Activated T-helper 17 cell treated with anti-CD3 and anti-CD28 coated beads, Interleukin-2, amount 50 U/mL, for 72 hours (primary cell): Measurements from ENCODE around the gene NCOA3. TPM values are rescaled to one million over a fixed set of nuclear protein-coding genes. Genes with fewer than 3 reads are reported as not detected.
"Not testable (repeated sequence)": the region's sequence is repeated elsewhere in the genome, so short reads cannot be mapped to it uniquely, and the experiment has no call there.

Experiments used
- ATAC-seq: fragments of 150-1000 bp; cut with Tn5 transposase; replicated peaks from 2 replicates; pipeline ENCODE4 v1.10.0; 2021; ENCODE audit warnings: mild to moderate bottlenecking, moderate library complexity
- H3K27ac Mint-ChIP-seq: one replicate; pipeline ENCODE4 v1.8.0; 2022; ENCODE audit warnings: mixed read lengths
- H3K27me3 Mint-ChIP-seq: one replicate; pipeline ENCODE4 v1.8.0; 2022; ENCODE audit warnings: mixed read lengths
- H3K36me3 Mint-ChIP-seq: one replicate; pipeline ENCODE4 v1.8.0; 2022; ENCODE audit warnings: low read depth, mild to moderate bottlenecking, mixed read lengths
- H3K4me1 Mint-ChIP-seq: one replicate; pipeline ENCODE4 v1.8.0; 2022; ENCODE audit warnings: mixed read lengths
- H3K4me3 Mint-ChIP-seq: one replicate; pipeline ENCODE4 v1.8.0; 2022; ENCODE audit warnings: mild to moderate bottlenecking, mixed read lengths
- H3K9me3 Mint-ChIP-seq: one replicate; pipeline ENCODE4 v1.8.0; 2022; ENCODE audit warnings: mixed read lengths
- total RNA-seq, 2 donors: library from RNA; stranded (reverse); gene quantifications; one replicate each; pipeline ENCODE4 v1.2.3, GENCODE V29; 2022

Gene NCOA3
- total RNA-seq, 2 donors from 2014 or later, result 55.4 to 64.2 TPM

DNA sequence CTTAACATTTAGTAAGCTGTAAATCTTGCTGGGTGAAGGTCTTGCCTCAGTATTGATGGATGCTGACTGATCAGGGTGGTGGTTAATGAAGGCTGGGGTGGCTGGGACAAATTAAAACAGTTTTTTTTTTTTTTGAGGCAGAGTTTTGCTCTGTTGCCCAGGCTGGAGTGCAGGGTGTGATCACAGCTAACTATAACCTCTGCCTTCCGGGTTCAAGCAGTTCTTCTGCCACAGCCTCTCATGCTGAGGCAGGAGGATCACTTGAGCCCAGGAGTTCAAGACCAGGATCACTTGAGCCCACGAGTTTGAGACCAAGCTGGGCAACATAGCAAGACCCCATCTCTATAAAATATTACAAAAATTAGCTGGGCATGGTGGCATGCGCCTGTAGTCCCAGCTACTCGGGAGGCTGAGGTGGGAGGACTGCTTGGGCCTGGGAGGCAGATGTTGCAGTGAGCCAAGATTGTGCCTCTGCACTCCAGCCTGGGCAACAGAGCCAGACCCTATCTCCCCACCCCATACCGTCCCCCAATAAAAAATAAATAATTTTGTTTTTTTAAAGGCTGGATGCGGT lies 67.2 kb downstream of the NCOA3 start:
- Mint-ChIP-seq H3K36me3 (peaks cover 71% of the 10 kb centered on the region), H3K4me1 (peaks cover 37% of the 10 kb centered on the region), H3K27me3 (no peaks in the 10 kb centered on the region), H3K9me3 (peaks cover 4% of the 10 kb centered on the region), H3K27ac (no peak overlapping the region), H3K4me3 (no peak overlapping the region)
- no peak for ATAC-seq

DNA sequence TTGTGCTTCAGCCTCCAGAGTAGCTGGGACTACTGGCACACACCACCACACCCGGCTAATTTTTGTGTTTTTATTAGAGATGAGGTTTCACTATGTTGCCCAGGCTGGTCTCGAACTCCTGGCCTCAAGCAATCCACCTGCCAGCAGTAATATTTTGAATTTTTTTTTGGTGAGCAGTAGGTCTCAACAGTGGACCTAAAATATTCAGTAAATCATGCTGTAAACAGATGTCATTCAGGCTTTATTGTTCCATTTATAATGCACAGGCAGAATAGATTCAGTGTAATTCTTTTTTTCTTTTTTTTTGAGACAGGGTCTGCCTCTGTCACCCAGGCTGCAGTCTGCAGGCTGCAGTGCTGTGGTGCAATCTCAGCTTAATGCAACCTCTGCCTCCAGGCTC lies 69.7 kb downstream of the NCOA3 start:
- Mint-ChIP-seq H3K27me3 (no peaks in the 10 kb centered on the region), H3K36me3 (peaks cover 57% of the 10 kb centered on the region), H3K4me1 (peaks cover 41% of the 10 kb centered on the region), H3K9me3 (peaks cover 4% of the 10 kb centered on the region), H3K4me3 (no peak overlapping the region), H3K27ac (no peak overlapping the region)
- no peak for ATAC-seq

DNA sequence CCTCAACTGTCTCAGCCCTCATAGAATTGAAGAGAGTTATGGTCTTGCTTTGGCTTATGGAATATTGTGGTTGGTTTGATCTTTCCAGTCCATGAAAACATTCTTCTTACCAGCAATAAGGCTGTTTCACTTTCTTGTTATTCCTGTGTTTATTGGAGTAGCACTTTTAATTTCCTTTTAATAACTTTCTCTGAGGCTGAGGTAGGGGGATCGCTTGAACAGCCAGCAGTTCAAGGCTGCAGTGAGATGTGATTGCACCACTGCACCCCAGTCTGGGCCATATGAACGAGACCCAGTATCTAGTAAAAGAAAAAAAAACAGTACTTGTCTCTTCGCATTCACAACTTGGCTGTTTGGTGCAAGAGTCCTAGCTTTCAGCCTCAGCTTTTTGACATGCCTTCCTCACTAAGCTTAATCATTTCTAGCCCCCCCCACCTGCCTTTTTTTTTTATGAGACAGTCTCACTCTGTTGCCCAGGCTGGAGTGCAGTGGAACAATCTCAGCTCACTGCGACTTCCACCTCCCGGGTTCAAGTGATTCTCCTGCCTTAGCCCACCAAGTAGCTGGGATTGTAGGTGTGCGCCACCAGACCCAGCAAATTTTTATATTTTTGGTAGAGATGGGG lies 70.5 kb downstream of the NCOA3 start:
- peaks cover 44% of the 10 kb centered on the region for H3K4me1 Mint-ChIP-seq
- H3K4me3 Mint-ChIP-seq, result no peak overlapping the region
- peaks cover 56% of the 10 kb centered on the region for H3K36me3 Mint-ChIP-seq
- ATAC-seq, result no peak
- peak overlapping the region; percentile 24 for H3K27ac Mint-ChIP-seq
- H3K9me3 Mint-ChIP-seq, result peaks cover 4% of the 10 kb centered on the region
- H3K27me3 Mint-ChIP-seq, result no peaks in the 10 kb centered on the region

DNA sequence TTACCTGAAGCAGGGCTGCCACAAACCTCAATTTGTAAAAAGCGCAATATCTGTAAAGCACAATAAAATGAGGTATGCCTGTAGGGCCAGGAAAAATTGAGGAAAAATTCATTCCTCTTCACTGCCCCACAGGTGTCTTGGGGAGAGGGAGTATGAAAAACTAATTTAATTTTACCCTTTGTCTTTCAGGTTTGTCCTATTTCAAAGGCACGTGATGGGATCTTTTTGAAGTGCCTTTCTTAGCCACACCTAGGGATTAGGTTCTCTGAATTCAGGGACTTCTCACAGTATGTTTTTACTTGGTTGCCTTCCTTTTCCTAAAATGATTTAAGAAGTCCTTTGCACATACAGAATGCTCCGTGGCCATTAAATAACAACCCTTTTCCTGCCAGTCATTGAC lies 71.9 kb downstream of the NCOA3 start:
- peaks cover 47% of the 10 kb centered on the region for H3K4me1 Mint-ChIP-seq
- no peak for ATAC-seq
- no peaks in the 10 kb centered on the region for H3K27me3 Mint-ChIP-seq
- no peak overlapping the region for H3K27ac Mint-ChIP-seq
- H3K4me3 Mint-ChIP-seq, result no peak overlapping the region
- H3K9me3 Mint-ChIP-seq, result peaks cover 4% of the 10 kb centered on the region
- H3K36me3 Mint-ChIP-seq, result peaks cover 43% of the 10 kb centered on the region

DNA sequence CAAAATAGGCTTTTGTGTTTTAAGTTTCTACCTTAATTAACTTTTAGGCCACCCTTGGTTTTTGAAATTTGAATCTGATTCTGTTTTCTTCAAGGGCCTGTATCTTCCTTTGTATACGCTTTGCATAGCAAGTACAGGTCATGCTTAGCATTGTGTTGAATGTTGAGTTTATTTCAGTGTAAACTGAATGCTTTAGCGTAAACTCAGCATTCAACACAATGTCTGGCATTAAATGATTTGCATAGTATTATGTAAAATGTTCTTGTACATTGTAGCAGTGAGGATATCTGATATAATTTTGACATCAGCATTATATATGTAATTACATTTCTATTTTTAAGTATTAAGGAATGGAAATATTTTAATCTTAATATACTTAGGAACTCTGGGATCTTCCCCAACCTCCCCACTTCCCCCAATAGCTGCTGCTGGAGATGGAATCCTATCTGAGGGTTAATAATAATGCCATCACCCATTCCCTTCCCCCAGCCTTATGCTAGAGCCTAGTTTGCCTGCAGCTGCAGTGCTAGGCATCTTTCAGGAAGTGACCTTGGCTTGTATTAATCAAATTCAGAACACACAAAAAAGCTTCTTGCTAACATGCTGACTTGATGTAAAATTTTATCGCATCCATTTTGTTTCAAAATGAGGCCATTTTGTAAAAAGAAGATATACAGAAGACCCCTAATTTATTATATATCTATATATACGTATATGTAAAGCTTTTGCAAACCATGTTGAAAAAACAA lies 73.1 kb downstream of the NCOA3 start:
- peaks cover 4% of the 10 kb centered on the region for H3K9me3 Mint-ChIP-seq
- H3K36me3 Mint-ChIP-seq, result peaks cover 41% of the 10 kb centered on the region
- H3K27me3 Mint-ChIP-seq, result no peaks in the 10 kb centered on the region
- ATAC-seq, result no peak
- no peak overlapping the region for H3K27ac Mint-ChIP-seq
- H3K4me3 Mint-ChIP-seq, result no peak overlapping the region
- H3K4me1 Mint-ChIP-seq, result peaks cover 54% of the 10 kb centered on the region

DNA sequence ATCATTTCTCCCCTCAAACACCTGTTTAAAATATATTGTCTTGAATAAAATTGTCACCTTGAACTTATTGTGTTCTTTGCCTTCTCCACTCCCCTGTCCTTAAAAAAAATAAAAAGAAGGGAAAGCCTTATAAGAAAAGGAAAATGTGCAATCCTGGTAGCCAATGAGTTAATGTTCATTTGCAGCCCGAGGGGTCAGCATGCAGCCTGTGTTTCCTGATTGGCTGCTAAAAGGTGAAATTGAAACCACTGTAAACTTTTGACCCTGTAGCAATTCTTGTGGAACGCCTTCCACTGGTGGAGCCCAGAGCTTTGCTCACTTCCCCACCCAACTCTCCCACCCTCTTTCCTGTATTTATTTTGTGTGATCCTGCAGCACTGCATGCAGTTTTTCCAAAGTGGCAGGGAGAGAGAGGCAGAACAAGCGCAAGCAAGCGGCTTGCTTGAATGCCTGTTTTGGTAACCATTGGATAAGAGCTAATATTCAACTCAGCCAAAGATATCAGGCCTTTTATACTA lies 74.9 kb downstream of the NCOA3 start:
- Mint-ChIP-seq H3K27me3 (no peaks in the 10 kb centered on the region), H3K4me3 (peak overlapping the region; percentile 64), H3K4me1 (peaks cover 53% of the 10 kb centered on the region), H3K27ac (peak overlapping the region; percentile 56), H3K9me3 (no peaks in the 10 kb centered on the region), H3K36me3 (peaks cover 33% of the 10 kb centered on the region)
- ATAC-seq, result peak; percentile 59

DNA sequence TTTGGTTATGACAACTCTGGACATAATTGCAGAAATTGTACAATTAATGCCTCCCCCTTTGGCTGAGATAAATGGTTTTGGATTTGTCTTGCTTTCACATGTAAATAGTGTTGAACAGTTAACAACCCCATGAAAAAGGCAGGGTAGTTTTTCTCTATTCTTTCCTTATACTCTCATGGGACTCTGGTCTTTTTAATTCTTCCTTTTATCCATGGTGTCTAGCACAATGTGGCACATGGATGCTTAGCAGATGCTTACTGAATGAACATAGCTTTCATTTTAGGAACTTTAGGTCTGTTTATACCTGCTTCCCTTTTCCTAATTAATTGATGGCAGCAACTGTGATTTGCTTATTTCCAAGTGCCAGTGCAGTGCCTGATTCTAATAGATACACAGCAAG lies 75.6 kb downstream of the NCOA3 start:
- peak overlapping the region; percentile 29 for H3K27ac Mint-ChIP-seq
- H3K36me3 Mint-ChIP-seq, result peaks cover 32% of the 10 kb centered on the region
- no peak for ATAC-seq
- peaks cover 47% of the 10 kb centered on the region for H3K4me1 Mint-ChIP-seq
- no peaks in the 10 kb centered on the region for H3K9me3 Mint-ChIP-seq
- H3K27me3 Mint-ChIP-seq, result no peaks in the 10 kb centered on the region
- H3K4me3 Mint-ChIP-seq, result peak overlapping the region; percentile 64

DNA sequence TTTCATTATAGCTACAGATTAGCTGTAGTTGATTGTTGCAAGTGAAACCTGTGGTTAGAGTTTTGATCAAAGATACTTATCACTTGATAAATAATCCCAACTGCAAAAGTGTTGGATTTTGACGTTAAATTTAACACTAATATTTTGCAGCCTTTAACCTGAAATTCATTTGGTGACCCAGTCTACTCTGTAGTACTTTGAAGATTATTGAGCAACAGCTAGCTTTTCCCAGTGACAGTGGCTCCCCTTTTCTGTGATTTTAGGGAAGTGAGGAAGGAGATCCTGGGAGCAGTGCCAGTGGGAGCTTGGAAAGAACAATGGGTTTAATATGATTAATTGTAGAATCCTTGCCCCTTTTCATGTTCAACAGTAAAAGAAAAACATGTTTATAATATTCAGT lies 76.9 kb downstream of the NCOA3 start:
- Mint-ChIP-seq H3K36me3 (peaks cover 40% of the 10 kb centered on the region), H3K27me3 (no peaks in the 10 kb centered on the region), H3K27ac (no peak overlapping the region), H3K4me1 (peaks cover 38% of the 10 kb centered on the region), H3K9me3 (no peaks in the 10 kb centered on the region), H3K4me3 (no peak overlapping the region)
- no peak for ATAC-seq

DNA sequence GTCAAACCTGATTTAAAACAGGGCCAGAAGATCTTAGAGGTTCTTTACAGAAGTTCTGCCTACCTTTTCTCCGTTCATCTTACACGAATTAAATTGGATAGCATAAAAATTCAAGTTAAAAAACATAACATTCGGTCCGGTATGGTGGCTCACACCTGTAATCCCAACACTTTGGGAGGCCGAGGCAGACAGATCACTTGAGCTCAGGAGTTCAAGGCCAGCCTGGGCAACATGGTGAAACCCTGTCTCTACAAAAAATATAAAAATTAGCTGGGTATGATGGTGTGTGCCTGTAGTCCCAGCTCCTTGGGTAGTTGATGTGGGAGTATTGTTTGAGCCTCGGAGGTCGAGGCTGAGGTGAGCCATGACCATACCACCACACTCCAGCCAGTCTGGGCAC lies 79.0 kb downstream of the NCOA3 start:
- H3K36me3 Mint-ChIP-seq, result peaks cover 57% of the 10 kb centered on the region
- not testable (repeated sequence) for H3K27ac Mint-ChIP-seq, H3K9me3 Mint-ChIP-seq, H3K4me3 Mint-ChIP-seq, ATAC-seq, H3K27me3 Mint-ChIP-seq
- H3K4me1 Mint-ChIP-seq, result peaks cover 24% of the 10 kb centered on the region

DNA sequence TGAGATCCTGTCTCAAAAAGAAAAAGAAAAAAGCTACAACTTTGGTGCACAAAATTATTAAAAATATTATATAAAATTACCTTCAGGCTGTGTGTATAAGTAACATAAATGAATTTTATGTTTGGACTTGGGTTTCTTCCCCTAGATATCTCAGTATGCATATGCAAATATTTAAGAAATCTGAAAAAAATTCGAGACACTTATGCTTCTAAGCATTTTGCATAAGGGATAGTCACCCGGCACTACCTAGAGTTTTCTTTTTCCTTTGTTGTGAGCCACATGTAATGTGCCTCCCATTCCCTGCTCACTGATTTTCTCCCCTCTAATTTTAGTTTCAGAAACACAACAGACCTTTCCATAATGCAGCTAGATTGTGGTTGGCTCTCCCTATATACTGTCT lies 79.4 kb downstream of the NCOA3 start:
- ATAC-seq, result no peak
- peaks cover 61% of the 10 kb centered on the region for H3K36me3 Mint-ChIP-seq
- H3K4me3 Mint-ChIP-seq, result no peak overlapping the region
- H3K4me1 Mint-ChIP-seq, result peaks cover 20% of the 10 kb centered on the region
- H3K27ac Mint-ChIP-seq, result no peak overlapping the region
- H3K27me3 Mint-ChIP-seq, result no peaks in the 10 kb centered on the region
- H3K9me3 Mint-ChIP-seq, result no peaks in the 10 kb centered on the region

DNA sequence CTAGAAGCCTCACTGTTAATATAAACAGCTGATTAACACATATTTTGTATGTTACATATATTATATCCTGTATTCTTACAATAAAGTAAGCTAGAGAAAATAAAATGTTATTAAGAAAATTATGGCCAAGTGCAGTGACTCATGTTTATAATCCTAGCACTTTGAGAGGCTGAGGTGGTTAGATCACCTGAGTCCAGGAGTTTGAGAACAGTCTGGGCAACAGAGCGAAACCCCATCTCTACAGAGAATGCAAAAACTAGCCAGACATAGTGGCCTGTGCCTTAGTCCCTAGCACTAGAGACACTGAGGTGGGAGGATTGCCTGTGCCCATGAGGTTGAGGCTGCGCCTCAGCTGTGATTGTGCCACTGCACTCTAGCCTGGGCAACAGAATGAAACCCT lies 81.9 kb downstream of the NCOA3 start:
- Mint-ChIP-seq H3K4me3 (no peak overlapping the region), H3K27ac (peak overlapping the region; percentile 69), H3K36me3 (peaks cover 86% of the 10 kb centered on the region), H3K27me3 (no peaks in the 10 kb centered on the region), H3K9me3 (no peaks in the 10 kb centered on the region), H3K4me1 (peaks cover 22% of the 10 kb centered on the region)
- no peak for ATAC-seq

DNA sequence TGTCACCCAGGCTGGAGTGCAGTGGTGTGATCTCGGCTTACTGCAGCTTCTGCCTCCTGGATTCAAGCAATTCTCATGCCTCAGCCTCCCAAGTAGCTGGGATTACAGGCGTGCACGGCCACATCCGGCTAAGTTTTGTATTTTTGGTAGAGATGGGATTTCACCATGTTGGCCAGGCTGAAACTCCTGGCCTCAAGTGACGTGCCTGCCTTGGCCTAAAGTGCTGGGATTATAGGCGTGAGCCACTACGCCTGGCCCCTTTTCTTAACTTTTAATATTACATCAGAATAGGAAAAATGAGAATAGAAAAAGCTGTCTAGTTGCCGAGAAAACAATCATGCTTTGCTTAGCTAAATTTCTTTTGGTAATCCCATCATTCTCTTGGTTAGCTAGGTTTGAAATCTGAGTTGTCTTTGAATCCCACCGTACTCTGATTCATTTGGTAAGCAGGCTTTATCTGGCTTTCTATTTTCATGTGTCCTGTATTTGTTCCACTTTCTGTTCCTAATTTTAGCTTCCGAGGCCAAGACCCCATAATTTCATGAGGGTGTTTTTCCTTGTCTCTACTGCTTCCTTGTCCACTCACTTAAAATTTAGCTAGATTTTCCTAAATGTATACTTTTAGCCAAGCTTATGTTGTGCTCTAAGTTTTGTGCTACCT lies 83.5 kb downstream of the NCOA3 start:
- H3K27ac Mint-ChIP-seq, result peak overlapping the region; percentile 59
- no peaks in the 10 kb centered on the region for H3K9me3 Mint-ChIP-seq
- no peak for ATAC-seq
- H3K4me3 Mint-ChIP-seq, result no peak overlapping the region
- no peaks in the 10 kb centered on the region for H3K27me3 Mint-ChIP-seq
- peaks cover 85% of the 10 kb centered on the region for H3K36me3 Mint-ChIP-seq
- H3K4me1 Mint-ChIP-seq, result peaks cover 11% of the 10 kb centered on the region

DNA sequence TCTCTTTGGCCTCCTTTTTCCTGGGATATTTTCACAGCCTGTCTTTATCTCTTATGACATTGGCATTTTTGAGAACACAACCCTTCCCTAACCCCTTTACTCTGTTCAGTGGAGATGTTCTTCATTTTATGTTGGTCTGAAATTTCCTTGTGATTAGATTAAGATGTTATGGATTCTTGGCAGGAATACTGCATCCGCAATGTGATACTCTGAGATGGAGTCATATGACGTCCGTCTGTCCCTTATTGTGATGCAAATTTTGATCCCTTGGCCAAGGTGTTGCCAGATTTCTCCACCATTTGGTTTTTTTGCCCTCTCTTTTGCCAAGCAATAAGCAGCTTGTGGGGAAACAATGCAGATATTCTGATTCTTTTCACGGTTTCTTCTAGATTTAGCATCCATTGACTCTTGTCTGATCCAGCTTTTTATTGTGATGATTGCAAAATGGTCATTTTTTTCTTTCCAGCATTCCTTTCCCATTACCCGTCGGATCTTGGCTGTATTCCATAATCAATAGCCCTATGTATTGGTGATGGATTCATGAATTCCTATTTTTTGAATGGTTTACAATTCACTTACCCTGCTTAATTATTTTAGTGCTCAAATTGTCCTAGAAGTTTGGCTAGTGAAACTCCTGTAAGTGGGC lies 85.1 kb downstream of the NCOA3 start:
- no peaks in the 10 kb centered on the region for H3K27me3 Mint-ChIP-seq
- no peak overlapping the region for H3K4me3 Mint-ChIP-seq
- peaks cover 11% of the 10 kb centered on the region for H3K4me1 Mint-ChIP-seq
- H3K9me3 Mint-ChIP-seq, result no peaks in the 10 kb centered on the region
- ATAC-seq, result no peak
- peaks cover 88% of the 10 kb centered on the region for H3K36me3 Mint-ChIP-seq
- H3K27ac Mint-ChIP-seq, result peak overlapping the region; percentile 51

DNA sequence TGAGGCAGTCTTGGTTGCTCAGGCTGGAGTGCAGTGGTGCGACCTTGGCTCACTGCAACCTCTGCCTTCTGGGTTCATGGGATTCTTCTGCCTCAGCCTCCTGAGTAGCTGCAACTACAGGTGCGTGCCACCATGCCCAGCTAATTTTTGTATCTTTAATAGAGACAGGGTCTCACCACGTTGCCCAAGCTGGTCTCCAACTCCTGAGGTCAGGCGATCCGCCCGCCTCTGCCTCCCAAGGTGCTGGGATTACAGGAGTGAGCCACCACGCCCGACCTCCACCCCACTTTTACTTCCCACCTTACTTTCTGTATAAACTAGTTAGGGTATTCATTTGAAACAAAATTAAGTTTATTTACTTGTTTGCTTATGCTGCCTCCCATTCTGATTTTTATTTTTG lies 86.5 kb downstream of the NCOA3 start:
- Mint-ChIP-seq H3K27ac (no peak overlapping the region), H3K36me3 (peaks cover 88% of the 10 kb centered on the region), H3K4me1 (peaks cover 15% of the 10 kb centered on the region), H3K4me3 (no peak overlapping the region), H3K9me3 (no peaks in the 10 kb centered on the region), H3K27me3 (no peaks in the 10 kb centered on the region)
- ATAC-seq, result no peak
